Neutrophil (primary cell): ENCODE results near the gene SDHB.

Experiments used
- H3K27ac ChIP-seq: fragments of 200-600 bp; sonication (generic); 2 replicates; pipeline ENCODE4 v1.5.1; 2016; ENCODE audit warnings: mild to moderate bottlenecking, moderate library complexity
- H3K27me3 ChIP-seq: fragments of 200-600 bp; sonication (generic); 2 replicates; pipeline ENCODE4 v1.6.0; 2016; ENCODE audit warnings: mild to moderate bottlenecking
- H3K36me3 ChIP-seq: fragments of 200-600 bp; sonication (generic); 2 replicates; pipeline ENCODE4 v1.5.1; 2017
- H3K4me1 ChIP-seq, 2 experiments: fragments of 200-600 bp in 1 of 2; sonication (generic) in 1 of 2; 1 replicate in 1 of 2; 2 replicates in 1 of 2; pipeline versions ENCODE4 v1.5.1 to v1.6.1; 2013 to 2016; ENCODE audit warnings: low read depth in 1 of 2, low read length in 1 of 2, mild to moderate bottlenecking in 1 of 2, moderate library complexity in 1 of 2; ENCODE audit not compliant: control insufficient read depth in 1 of 2, insufficient read depth in 1 of 2
- H3K4me3 ChIP-seq, 2 experiments: fragments of 200-600 bp in 1 of 2; sonication (generic) in 1 of 2; 1 replicate in 1 of 2; 2 replicates in 1 of 2; pipeline ENCODE4 v1.5.1; 2013 to 2016; ENCODE audit warnings: low read depth in 1 of 2, low read length in 1 of 2, mild to moderate bottlenecking in 1 of 2, moderate library complexity in 1 of 2
- H3K9me3 ChIP-seq: fragments of 200-600 bp; sonication (generic); 2 replicates; pipeline ENCODE4 v1.5.1; 2016
- TF ChIP-seq, protein P1 (sequence below): fragments of 200-600 bp; sonication (generic); IDR thresholded peaks from 2 replicates; pipeline ENCODE4 v1.5.1; 2016; ENCODE audit warnings: antibody characterized with exemption

SDHB gene

DNA sequence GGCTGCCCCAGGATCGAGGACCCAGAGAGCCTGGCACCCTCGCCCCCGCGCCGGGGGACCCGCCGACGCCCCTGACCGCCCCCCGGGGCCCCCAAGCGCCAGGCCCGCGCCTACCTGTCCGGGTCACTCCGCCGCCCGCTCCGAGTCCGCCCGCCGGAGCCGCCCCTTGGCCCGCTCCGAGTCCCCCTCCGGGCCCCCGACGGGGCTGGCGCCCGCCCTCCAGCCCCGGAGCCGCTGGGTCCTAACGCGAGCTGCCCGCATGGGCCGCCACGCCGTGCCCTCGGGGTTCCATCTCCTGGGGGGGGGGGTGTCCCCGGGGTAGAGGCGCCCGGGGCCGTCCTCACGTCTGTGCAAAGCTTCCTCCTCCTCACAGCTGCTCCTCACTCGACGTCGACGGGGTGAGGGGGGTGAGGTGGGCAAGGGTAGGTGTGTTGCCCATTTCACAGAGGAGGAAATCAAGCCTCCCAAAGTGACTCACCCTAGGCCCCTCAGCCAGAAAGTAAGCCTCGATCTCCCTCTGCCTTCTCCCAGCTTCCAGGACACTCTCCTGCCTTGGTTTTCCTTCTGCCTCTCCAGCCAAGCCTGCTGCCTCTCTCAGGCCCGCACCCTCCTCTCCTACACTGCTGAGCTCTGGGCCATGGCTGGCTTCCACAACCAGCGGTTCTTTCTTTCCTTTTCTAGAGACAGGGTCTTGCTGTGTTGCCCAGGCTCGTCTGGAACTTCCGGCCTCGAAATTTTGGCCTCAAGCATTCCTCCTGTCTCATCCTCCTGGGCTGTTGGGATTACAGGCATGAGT lies 73.2 kb downstream of the SDHB start, which contains the start of gene MFAP2:
Gene MFAP2, minus strand, starts transcription at position 148 of the 796 bp plus-strand sequence. CDS start 2,347 bp downstream, outside the sequence.
- Histone ChIP-seq H3K4me1 (peaks cover 0 to 3% of the 10 kb centered on the region in 2 experiments), H3K27ac (no peak within 1 kb of the TSS), H3K27me3 (peaks cover 58% of the 10 kb centered on the region), H3K4me3 (no peak within 1 kb of the TSS), H3K36me3 (peaks cover 12% of the 10 kb centered on the region), H3K9me3 (no peaks in the 10 kb centered on the region)
- TF ChIP-seq, protein P1, sequence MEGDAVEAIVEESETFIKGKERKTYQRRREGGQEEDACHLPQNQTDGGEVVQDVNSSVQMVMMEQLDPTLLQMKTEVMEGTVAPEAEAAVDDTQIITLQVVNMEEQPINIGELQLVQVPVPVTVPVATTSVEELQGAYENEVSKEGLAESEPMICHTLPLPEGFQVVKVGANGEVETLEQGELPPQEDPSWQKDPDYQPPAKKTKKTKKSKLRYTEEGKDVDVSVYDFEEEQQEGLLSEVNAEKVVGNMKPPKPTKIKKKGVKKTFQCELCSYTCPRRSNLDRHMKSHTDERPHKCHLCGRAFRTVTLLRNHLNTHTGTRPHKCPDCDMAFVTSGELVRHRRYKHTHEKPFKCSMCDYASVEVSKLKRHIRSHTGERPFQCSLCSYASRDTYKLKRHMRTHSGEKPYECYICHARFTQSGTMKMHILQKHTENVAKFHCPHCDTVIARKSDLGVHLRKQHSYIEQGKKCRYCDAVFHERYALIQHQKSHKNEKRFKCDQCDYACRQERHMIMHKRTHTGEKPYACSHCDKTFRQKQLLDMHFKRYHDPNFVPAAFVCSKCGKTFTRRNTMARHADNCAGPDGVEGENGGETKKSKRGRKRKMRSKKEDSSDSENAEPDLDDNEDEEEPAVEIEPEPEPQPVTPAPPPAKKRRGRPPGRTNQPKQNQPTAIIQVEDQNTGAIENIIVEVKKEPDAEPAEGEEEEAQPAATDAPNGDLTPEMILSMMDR = no peak

DNA sequence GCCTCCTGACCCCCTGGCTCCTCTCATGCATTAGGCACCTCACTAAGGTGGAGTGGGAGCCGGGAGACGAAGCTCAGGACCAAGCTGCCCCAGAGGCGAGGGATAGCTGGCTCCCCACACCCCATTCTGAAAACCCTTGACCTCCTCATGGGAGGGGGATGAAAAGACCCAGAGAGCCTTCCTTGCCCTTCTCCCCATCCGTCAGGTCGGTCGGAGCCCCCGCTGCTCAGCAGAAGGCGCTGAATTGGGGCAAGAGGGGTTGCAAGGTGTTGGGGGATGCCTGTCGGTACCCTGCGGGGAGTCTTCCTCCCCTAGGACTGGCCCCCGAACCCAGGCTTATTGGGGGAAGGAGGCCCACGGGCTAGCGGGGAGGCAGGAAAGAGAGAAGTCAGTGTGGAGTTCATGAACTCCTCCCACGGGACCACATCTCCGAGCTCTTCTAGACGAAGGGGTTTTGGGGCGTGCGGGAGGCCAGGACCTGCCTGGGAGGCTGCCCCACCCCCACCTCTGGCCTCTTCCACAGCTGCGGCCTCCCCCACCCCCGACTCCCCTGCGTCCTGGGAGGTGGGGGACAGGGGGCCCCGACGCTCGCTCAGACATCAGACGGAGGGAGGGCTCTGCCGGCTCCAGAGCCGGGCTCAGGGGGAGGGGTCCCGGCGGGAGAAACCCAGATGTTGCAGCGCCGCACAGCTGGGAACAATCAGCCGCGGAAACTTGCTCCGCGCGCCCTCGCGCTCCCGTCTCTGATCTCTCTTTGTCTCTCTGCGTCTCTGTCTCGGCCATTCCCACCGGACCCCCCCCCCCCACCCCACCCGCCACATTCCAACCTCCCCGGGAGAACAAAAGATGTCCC lies 74.1 kb downstream of the SDHB start:
- Histone ChIP-seq H3K9me3 (no peaks in the 10 kb centered on the region), H3K4me3 (no peak overlapping the region), H3K27me3 (peaks cover 58% of the 10 kb centered on the region), H3K4me1 (peaks cover 0 to 3% of the 10 kb centered on the region in 2 experiments), H3K27ac (no peak overlapping the region), H3K36me3 (peaks cover 4% of the 10 kb centered on the region)
- TF ChIP-seq, protein P1 = no peak

DNA sequence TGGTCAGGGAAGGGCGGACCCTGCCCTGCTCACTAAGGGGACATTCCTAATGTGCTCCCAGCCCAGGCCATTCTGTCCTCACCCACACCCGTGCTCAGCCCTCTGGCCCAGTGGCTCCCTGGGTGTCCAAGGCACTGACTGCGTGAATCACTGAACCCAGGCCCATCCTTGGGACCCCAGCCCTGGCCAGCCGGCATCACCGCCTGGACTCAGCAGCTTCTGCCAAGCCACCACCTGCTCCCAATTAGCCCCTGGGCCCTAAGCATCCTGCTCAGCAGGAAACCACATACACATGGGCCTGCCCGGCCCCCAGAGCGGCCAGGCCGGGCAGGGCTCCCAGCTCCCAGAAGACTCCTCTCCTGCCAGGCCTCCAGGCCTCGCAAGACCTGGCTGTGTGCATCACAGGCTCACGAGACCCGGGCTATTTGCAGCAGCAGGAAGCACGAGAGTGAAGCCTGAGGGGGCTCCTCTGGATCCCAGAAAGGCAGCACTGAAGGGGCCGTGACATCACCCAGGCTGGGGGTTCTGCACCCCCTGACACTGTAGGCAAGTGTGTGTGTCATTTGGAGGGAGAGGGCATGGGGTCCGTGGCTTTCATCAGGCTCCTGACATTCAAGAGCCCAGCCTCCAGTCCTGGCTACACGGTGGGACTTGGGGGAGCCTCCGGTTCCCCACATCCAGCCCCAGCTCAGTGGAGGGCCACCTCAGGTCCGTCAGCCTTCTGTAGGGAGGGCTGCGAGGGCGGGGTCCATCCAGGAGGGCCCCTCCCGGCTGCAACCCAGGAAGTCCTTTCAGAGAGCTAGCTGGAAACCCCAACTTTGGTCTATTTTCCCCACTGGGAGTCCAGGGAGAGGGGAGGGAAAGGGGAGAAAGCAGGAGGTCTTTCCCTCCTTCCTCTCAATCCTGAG lies 75.0 kb downstream of the SDHB start:
- H3K4me3 ChIP-seq = no peak overlapping the region
- TF ChIP-seq, protein P1 = no peak
- H3K36me3 ChIP-seq = no peaks in the 10 kb centered on the region
- H3K27me3 ChIP-seq = peaks cover 58% of the 10 kb centered on the region
- no peak overlapping the region for H3K27ac ChIP-seq
- H3K4me1 ChIP-seq = peaks cover 0 to 3% of the 10 kb centered on the region in 2 experiments
- no peaks in the 10 kb centered on the region for H3K9me3 ChIP-seq

DNA sequence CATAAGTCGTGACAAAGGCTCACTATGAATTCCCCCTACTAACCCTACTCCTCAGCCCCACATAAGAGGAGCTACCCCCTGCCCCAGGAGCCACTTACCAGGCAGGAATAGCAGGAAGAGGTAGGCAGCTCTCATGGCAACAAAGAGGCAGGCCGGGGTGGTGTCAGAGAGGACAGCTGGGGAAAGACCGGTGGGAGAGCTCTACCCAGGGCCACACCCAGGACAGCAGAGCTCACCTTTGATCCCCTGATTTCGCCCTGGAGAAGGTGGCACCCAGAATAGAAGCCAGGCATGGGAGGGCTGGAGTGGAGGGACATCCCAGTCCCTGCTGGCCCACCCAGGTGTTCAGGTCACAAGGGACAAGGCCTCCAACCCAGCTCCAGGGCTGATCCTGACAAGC lies 75.7 kb downstream of the SDHB start:
- Histone ChIP-seq H3K9me3 (no peaks in the 10 kb centered on the region), H3K27ac (no peak overlapping the region), H3K4me1 (peaks cover 0 to 3% of the 10 kb centered on the region in 2 experiments), H3K27me3 (peaks cover 54% of the 10 kb centered on the region), H3K4me3 (no peak overlapping the region), H3K36me3 (no peaks in the 10 kb centered on the region)
- TF ChIP-seq, protein P1 = no peak

DNA sequence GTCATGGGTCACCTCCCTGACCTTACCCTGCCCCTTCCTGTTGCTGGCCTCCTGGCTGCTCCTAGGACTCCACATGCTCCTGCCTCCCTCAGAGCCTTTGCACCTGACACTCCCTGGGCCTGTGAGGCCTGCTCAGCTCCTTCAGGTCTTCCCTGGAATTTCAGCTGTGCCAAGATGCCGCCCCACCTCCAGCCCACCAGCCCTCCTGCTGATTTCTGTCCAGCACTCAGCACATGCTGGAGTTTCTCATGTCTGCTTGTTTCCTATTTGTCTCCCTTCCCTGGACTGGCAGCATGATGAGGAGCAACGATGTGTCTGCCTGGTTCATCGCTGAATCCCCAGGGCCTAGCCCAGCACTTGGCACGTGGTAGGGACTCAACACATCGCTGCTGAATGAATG lies 76.5 kb downstream of the SDHB start:
- H3K36me3 ChIP-seq = no peaks in the 10 kb centered on the region
- TF ChIP-seq, protein P1 = no peak
- peaks cover 0 to 3% of the 10 kb centered on the region in 2 experiments for H3K4me1 ChIP-seq
- no peak overlapping the region for H3K27ac ChIP-seq
- H3K4me3 ChIP-seq = no peak overlapping the region
- no peaks in the 10 kb centered on the region for H3K9me3 ChIP-seq
- H3K27me3 ChIP-seq = peaks cover 48% of the 10 kb centered on the region
